Caco-2 (cell line): ENCODE measurements around the gene GRIN2A. TPM values are rescaled to one million over a fixed set of nuclear protein-coding genes. Genes with fewer than 3 reads are reported as not detected.

ENCODE experiments used
- BruUV-seq: library from RNA; stranded (reverse); fragments of 400-500 nt; replicated peaks from 2 replicates; lab custom pipeline; 2021; lab: Mats Ljungman, UMichigan
- CTCF ChIA-PET: fragments of 300-600 bp; sonication (Branson Sonifier 250); formaldehyde crosslinking; loops from one replicate; lab custom pipeline; 2022; ENCODE audit warnings: antibody characterized with exemption; lab: Charles Lee
- POLR2A ChIA-PET: fragments of 300-600 bp; sonication (Branson Sonifier 250); formaldehyde crosslinking; loops from one replicate; lab custom pipeline; 2022; ENCODE audit warnings: antibody characterized with exemption; lab: Charles Lee
- DNase-seq, 2 experiments: peaks; one replicate each; pipeline versions ENCODE4 v3.0.0 to v3.0.0-alpha.2; 2020 to 2022
- H3K27me3 ChIP-seq: replicated peaks from 2 replicates; pipeline ENCODE4 v1.6.0; 2011; ENCODE audit warnings: low read length; ENCODE audit not compliant: control insufficient read depth, insufficient read depth
- H3K36me3 ChIP-seq: 2 replicates; pipeline ENCODE4 v1.5.1; 2011; ENCODE audit warnings: low read length; ENCODE audit not compliant: control insufficient read depth, insufficient read depth
- H3K4me1 ChIP-seq: fragments of 250-450 bp; sonication (Bioruptor Pico); 2 replicates; pipeline ENCODE4 v1.5.1; 2020; ENCODE audit warnings: mild to moderate bottlenecking
- H3K4me3 ChIP-seq: 2 replicates; pipeline ENCODE4 v1.5.1; 2011; ENCODE audit warnings: low read depth, mild to moderate bottlenecking, control low read depth, low read length
- H3K9me3 ChIP-seq: fragments of 250-450 bp; sonication (Bioruptor Pico); 2 replicates; pipeline ENCODE4 v1.5.1; 2020; ENCODE audit warnings: mild to moderate bottlenecking, moderate library complexity
- H3K27ac Mint-ChIP-seq: one replicate; pipeline ENCODE4 v1.8.0; 2022; ENCODE audit warnings: mixed read lengths; ENCODE audit not compliant: unreplicated experiment
- H3K27me3 Mint-ChIP-seq: one replicate; pipeline ENCODE4 v1.8.0; 2022; ENCODE audit warnings: mixed read lengths; ENCODE audit not compliant: insufficient read depth, unreplicated experiment
- H3K36me3 Mint-ChIP-seq: one replicate; pipeline ENCODE4 v1.8.0; 2022; ENCODE audit warnings: mild to moderate bottlenecking, mixed read lengths; ENCODE audit not compliant: insufficient read depth, unreplicated experiment
- H3K4me1 Mint-ChIP-seq: one replicate; pipeline ENCODE4 v1.8.0; 2022; ENCODE audit warnings: low read depth, mixed read lengths; ENCODE audit not compliant: unreplicated experiment
- H3K4me3 Mint-ChIP-seq: one replicate; pipeline ENCODE4 v1.8.0; 2022; ENCODE audit warnings: mild to moderate bottlenecking, moderate library complexity, mixed read lengths; ENCODE audit not compliant: unreplicated experiment
- H3K9me3 Mint-ChIP-seq: one replicate; pipeline ENCODE4 v1.8.0; 2022; ENCODE audit warnings: mixed read lengths; ENCODE audit not compliant: unreplicated experiment
- CTCF ChIP-seq, 2 experiments: fragments of 200-600 bp in 1 of 2; IDR thresholded peaks; 1 replicate in 1 of 2; 2 replicates in 1 of 2; pipeline versions ENCODE4 v1.5.1 to v1.8.0; 2011 to 2022; ENCODE audit warnings: antibody characterized with exemption in 1 of 2, control low read depth in 1 of 2, inconsistent platforms in 1 of 2, low read depth in 1 of 2, low read length in 1 of 2, mild to moderate bottlenecking in 1 of 2, moderate library complexity in 1 of 2; ENCODE audit not compliant: insufficient read depth in 1 of 2, severe bottlenecking in 1 of 2, unreplicated experiment in 1 of 2
- intact Hi-C: fragments of 100-400 bp; cut with micrococcal nuclease; formaldehyde crosslinking; loops from one replicate; pipeline ENCODE4 v1.10.0; 2022; ENCODE audit not compliant: unreplicated experiment
- total RNA-seq: library from RNA; stranded (reverse); gene quantifications from 2 replicates; pipeline ENCODE4 v1.2.3, GENCODE V29; 2022

Gene GRIN2A
- total RNA-seq, 1 experiment from 2014 or later, result 0.54 TPM

- no peak for DNase-seq
- ChIA-PET POLR2A (no interaction called here), CTCF (no interaction called here)
- Mint-ChIP-seq H3K27me3 (no peaks in the 10 kb centered on the region), H3K4me1 (peaks cover 7% of the 10 kb centered on the region), H3K4me3 (no peak overlapping the region), H3K9me3 (no peaks in the 10 kb centered on the region), H3K36me3 (no peaks in the 10 kb centered on the region), H3K27ac (no peak overlapping the region)
- no peak for TF ChIP-seq CTCF (IDR thresholded peaks at IDR 0.05; ENCODE audit: insufficient read depth in 1 of 2, low read depth in 1 of 2, low read length in 1 of 2, severe bottlenecking in 1 of 2, unreplicated experiment in 1 of 2)
- intact Hi-C loops, result no loop called here
- H3K4me3 ChIP-seq, result no peak overlapping the region
- no peaks in the 10 kb centered on the region for H3K36me3 ChIP-seq
- no peaks in the 10 kb centered on the region for H3K27me3 ChIP-seq
- no TSS peak for BruUV-seq
- H3K4me1 ChIP-seq, result no peaks in the 10 kb centered on the region
- H3K9me3 ChIP-seq, result no peaks in the 10 kb centered on the region
Observed at GRCh38 chr16:10226987-10227306, 44.7 kb upstream of the GRIN2A start.

- H3K4me3 Mint-ChIP-seq, result no peak overlapping the region
- no peak for TF ChIP-seq CTCF (IDR thresholded peaks at IDR 0.05; ENCODE audit: insufficient read depth in 1 of 2, low read depth in 1 of 2, low read length in 1 of 2, severe bottlenecking in 1 of 2, unreplicated experiment in 1 of 2)
- CTCF ChIA-PET, result no interaction called here
- no peak for DNase-seq
- H3K4me3 ChIP-seq, result no peak overlapping the region
- H3K27me3 ChIP-seq, result no peaks in the 10 kb centered on the region
- intact Hi-C loops, result no loop called here
- no peaks in the 10 kb centered on the region for H3K4me1 ChIP-seq
- H3K9me3 ChIP-seq, result no peaks in the 10 kb centered on the region
- no TSS peak for BruUV-seq
- H3K27ac Mint-ChIP-seq, result no peak overlapping the region
- H3K36me3 Mint-ChIP-seq, result no peaks in the 10 kb centered on the region
- no peaks in the 10 kb centered on the region for H3K9me3 Mint-ChIP-seq
- no peaks in the 10 kb centered on the region for H3K36me3 ChIP-seq
- POLR2A ChIA-PET, result no interaction called here
- no peaks in the 10 kb centered on the region for H3K27me3 Mint-ChIP-seq
- peaks cover 7% of the 10 kb centered on the region for H3K4me1 Mint-ChIP-seq
Observed at GRCh38 chr16:10226141-10226986, 44.1 kb upstream of the GRIN2A start.

GRCh38 chr16:10225653-10226052, 43.4 kb upstream of the GRIN2A start:
- TF ChIP-seq CTCF (IDR thresholded peaks at IDR 0.05; ENCODE audit: insufficient read depth in 1 of 2, low read depth in 1 of 2, low read length in 1 of 2, severe bottlenecking in 1 of 2, unreplicated experiment in 1 of 2), result no peak
- no peak overlapping the region for H3K4me3 ChIP-seq
- no peaks in the 10 kb centered on the region for H3K27me3 ChIP-seq
- no peak for DNase-seq
- no peaks in the 10 kb centered on the region for H3K4me1 ChIP-seq
- no peaks in the 10 kb centered on the region for H3K36me3 ChIP-seq
- POLR2A ChIA-PET, result no interaction called here
- no TSS peak for BruUV-seq
- CTCF ChIA-PET, result no interaction called here
- no peaks in the 10 kb centered on the region for H3K9me3 ChIP-seq
- Mint-ChIP-seq H3K27ac (no peak overlapping the region), H3K4me1 (peaks cover 7% of the 10 kb centered on the region), H3K4me3 (no peak overlapping the region), H3K9me3 (no peaks in the 10 kb centered on the region), H3K36me3 (no peaks in the 10 kb centered on the region), H3K27me3 (no peaks in the 10 kb centered on the region)
- intact Hi-C loops, result no loop called here
